Neural cell (in vitro differentiated cells): Measurements from ENCODE around the gene MAP3K20.

Experiments
- CTCF ChIP-seq: fragments of 450-650 bp; IDR thresholded peaks from 2 replicates; pipeline ENCODE4 v1.5.1; 2014; ENCODE audit warnings: antibody characterized with exemption, mild to moderate bottlenecking, moderate library complexity; ENCODE audit not compliant: poor library complexity, severe bottlenecking
- EP300 ChIP-seq: fragments of 450-650 bp; conservative IDR thresholded peaks from 2 replicates; pipeline ENCODE4 v1.6.1; 2014; ENCODE audit warnings: antibody characterized with exemption, mild to moderate bottlenecking, moderate library complexity; ENCODE audit not compliant: poor library complexity, severe bottlenecking
- EZH2 ChIP-seq: fragments of 200-600, 300-800 bp; shearing (Covaris generic), sonication (generic); IDR thresholded peaks from 2 replicates; pipeline ENCODE4 v1.6.1; 2014; ENCODE audit warnings: antibody characterized with exemption, low read length, borderline replicate concordance, mild to moderate bottlenecking; ENCODE audit not compliant: insufficient read depth, poor library complexity, severe bottlenecking
- POLR2AphosphoS5 ChIP-seq: IDR thresholded peaks from 2 replicates; pipeline ENCODE4 v1.6.1; 2012
- RAD21 ChIP-seq: fragments of 450-650 bp; conservative IDR thresholded peaks from 2 replicates; pipeline ENCODE4 v1.6.1; 2014; ENCODE audit warnings: antibody characterized with exemption, mild to moderate bottlenecking, moderate library complexity
- REST ChIP-seq: IDR thresholded peaks from 2 replicates; pipeline ENCODE4 v1.6.1; 2012; ENCODE audit warnings: borderline replicate concordance

- TF ChIP-seq REST (no peak), CTCF (no peak), RAD21 (no peak), EZH2 (no peak), POLR2AphosphoS5 (no peak), EP300 (no peak)
Measured at GRCh38 chr2:173286153-173286809, 210.6 kb downstream of the MAP3K20 start.
